SK-N-MC (cell line): ENCODE data around the gene RALGAPB.

Experiments
- EZH2 ChIP-seq: fragments of 200-600 bp; sonication (generic); IDR thresholded peaks from one replicate; pipeline ENCODE4 v1.6.1; 2017; ENCODE audit warnings: antibody characterized with exemption
- FOXP2 ChIP-seq: optimal IDR thresholded peaks from 2 replicates; pipeline ENCODE3; 2011; ENCODE audit warnings: mild to moderate bottlenecking, moderate library complexity; ENCODE audit not compliant: insufficient read depth; ENCODE audit errors: extremely low read length, control extremely low read depth
- POLR2AphosphoS5 ChIP-seq: IDR thresholded peaks from 2 replicates; pipeline ENCODE4 v1.6.1; 2012; ENCODE audit warnings: mild to moderate bottlenecking, low read depth, low read length, borderline replicate concordance

GRCh38 chr20:38447251-38447661, 25.4 kb upstream of the RALGAPB start:
- peak; percentile 27; the same call in 1 of the 2 replicates for TF ChIP-seq POLR2AphosphoS5
- no peak for TF ChIP-seq EZH2
- TF ChIP-seq FOXP2: no peak
